Keratinocyte (primary cell): ENCODE data around the gene SCNN1B. TPM values are rescaled to one million over a fixed set of nuclear protein-coding genes. Genes with fewer than 3 reads are reported as not detected.

Source experiments
- DNase-seq: peaks from one replicate; pipeline ENCODE4 v3.0.0-alpha.2; 2011; ENCODE audit warnings: low read depth, missing footprints, low spot score
- FAIRE-seq: peaks from 2 replicates; lab custom pipeline; 2011; peaks lifted over from hg19 to GRCh38; lab: Jason Lieb, UNC
- H2AFZ ChIP-seq: 2 replicates; pipeline ENCODE4 v1.6.0; 2012; ENCODE audit warnings: low read length, control low read depth, inconsistent platforms; ENCODE audit not compliant: control insufficient read depth
- H3K27ac ChIP-seq: 2 replicates; pipeline ENCODE4 v1.5.1; 2011; ENCODE audit warnings: low read length; ENCODE audit not compliant: control insufficient read depth, insufficient read depth
- H3K27me3 ChIP-seq: 3 replicates; pipeline ENCODE4 v1.6.0; 2011; ENCODE audit warnings: low read length; ENCODE audit not compliant: control insufficient read depth, insufficient read depth; ENCODE audit errors: extremely low read depth
- H3K36me3 ChIP-seq, 2 experiments: 2 replicates in 1 of 2; 3 replicates in 1 of 2; pipeline ENCODE4 v1.5.1; 2011; ENCODE audit warnings: low read length in 2 of 2, mild to moderate bottlenecking in 1 of 2; ENCODE audit not compliant: control insufficient read depth in 2 of 2, insufficient read depth in 2 of 2; ENCODE audit errors: extremely low read depth in 1 of 2
- H3K4me1 ChIP-seq: 3 replicates; pipeline ENCODE4 v1.5.1; 2011; ENCODE audit warnings: low read length; ENCODE audit not compliant: control insufficient read depth, insufficient read depth; ENCODE audit errors: extremely low read depth
- H3K4me2 ChIP-seq: 3 replicates; pipeline ENCODE4 v1.6.0; 2011; ENCODE audit warnings: low read depth, low read length; ENCODE audit not compliant: control insufficient read depth, insufficient read depth; ENCODE audit errors: extremely low read depth
- H3K4me3 ChIP-seq, 3 experiments: fragments of 200-600 bp in 1 of 3; sonication (generic) in 1 of 3; 2 replicates in 2 of 3; 3 replicates in 1 of 3; pipeline ENCODE4 v1.5.1; 2011 to 2016; ENCODE audit warnings: low read length in 3 of 3, mild to moderate bottlenecking in 3 of 3, control low read depth in 2 of 3, inconsistent platforms in 1 of 3, low read depth in 1 of 3, mixed read lengths in 1 of 3, mixed run types in 1 of 3, moderate library complexity in 1 of 3; ENCODE audit not compliant: control insufficient read depth in 2 of 3, insufficient read depth in 2 of 3; ENCODE audit errors: extremely low read depth in 1 of 3
- H3K79me2 ChIP-seq: 2 replicates; pipeline ENCODE4 v1.6.0; 2012; ENCODE audit warnings: low read length; ENCODE audit not compliant: control insufficient read depth, insufficient read depth
- H3K9ac ChIP-seq: 3 replicates; pipeline ENCODE4 v1.6.0; 2011; ENCODE audit warnings: low read length; ENCODE audit not compliant: control insufficient read depth, insufficient read depth; ENCODE audit errors: extremely low read depth
- H3K9me1 ChIP-seq: 3 replicates; pipeline ENCODE4 v1.6.0; 2011; ENCODE audit warnings: low read length; ENCODE audit not compliant: control insufficient read depth, insufficient read depth; ENCODE audit errors: extremely low read depth
- H3K9me3 ChIP-seq: 2 replicates; pipeline ENCODE4 v1.5.1; 2012; ENCODE audit warnings: low read depth, low read length; ENCODE audit not compliant: control insufficient read depth
- H4K20me1 ChIP-seq: 3 replicates; pipeline ENCODE4 v1.6.0; 2011; ENCODE audit warnings: low read length; ENCODE audit not compliant: control insufficient read depth, insufficient read depth; ENCODE audit errors: extremely low read depth
- EZH2 ChIP-seq: IDR thresholded peaks from one replicate; pipeline ENCODE4 v1.6.1; 2012; ENCODE audit warnings: inconsistent platforms, mild to moderate bottlenecking, low read length, moderate library complexity
- dilution Hi-C: fragments of 300-500 bp; cut with MboI; formaldehyde crosslinking; loops from one replicate; pipeline ENCODE4 v1.7.0; 2020; ENCODE audit warnings: low sequenced_read_pairs; ENCODE audit not compliant: extremely low pct_ligation_motif_present
- polyA plus RNA-seq, 5 experiments: library from polyadenylated mRNA; depleted of rRNA in 3 of 5; stranded (reverse) in 3 of 5; stranded (forward) in 1 of 5; unstranded in 1 of 5; fragments of >200 nt; gene quantifications; 1 replicate in 1 of 5; 2 replicates in 3 of 5; 3 replicates in 1 of 5; pipeline versions ENCODE4 v1.2.1 to v1.2.3, GENCODE V29; 2011 to 2012; ENCODE audit warnings: missing spikeins in 2 of 5, low read depth in 1 of 5, low replicate concordance in 1 of 5
- TF ChIP-seq, protein P1 (sequence below), 3 experiments: IDR thresholded peaks in 1 of 3; conservative IDR thresholded peaks in 1 of 3; optimal IDR thresholded peaks in 1 of 3; 2 replicates in 2 of 3; 3 replicates in 1 of 3; pipeline versions ENCODE3 to v1.5.1; 2011; ENCODE audit warnings: low read length in 3 of 3, mild to moderate bottlenecking in 3 of 3, moderate library complexity in 2 of 3, control low read depth in 1 of 3, inconsistent platforms in 1 of 3; ENCODE audit not compliant: insufficient read depth in 2 of 3; ENCODE audit errors: extremely low read depth in 1 of 3

The SCNN1B gene
- polyA plus RNA-seq, 1 donor (not counting 4 experiments of a cell fraction or from before 2014, with no cell fraction given), result 0.92 TPM

DNA sequence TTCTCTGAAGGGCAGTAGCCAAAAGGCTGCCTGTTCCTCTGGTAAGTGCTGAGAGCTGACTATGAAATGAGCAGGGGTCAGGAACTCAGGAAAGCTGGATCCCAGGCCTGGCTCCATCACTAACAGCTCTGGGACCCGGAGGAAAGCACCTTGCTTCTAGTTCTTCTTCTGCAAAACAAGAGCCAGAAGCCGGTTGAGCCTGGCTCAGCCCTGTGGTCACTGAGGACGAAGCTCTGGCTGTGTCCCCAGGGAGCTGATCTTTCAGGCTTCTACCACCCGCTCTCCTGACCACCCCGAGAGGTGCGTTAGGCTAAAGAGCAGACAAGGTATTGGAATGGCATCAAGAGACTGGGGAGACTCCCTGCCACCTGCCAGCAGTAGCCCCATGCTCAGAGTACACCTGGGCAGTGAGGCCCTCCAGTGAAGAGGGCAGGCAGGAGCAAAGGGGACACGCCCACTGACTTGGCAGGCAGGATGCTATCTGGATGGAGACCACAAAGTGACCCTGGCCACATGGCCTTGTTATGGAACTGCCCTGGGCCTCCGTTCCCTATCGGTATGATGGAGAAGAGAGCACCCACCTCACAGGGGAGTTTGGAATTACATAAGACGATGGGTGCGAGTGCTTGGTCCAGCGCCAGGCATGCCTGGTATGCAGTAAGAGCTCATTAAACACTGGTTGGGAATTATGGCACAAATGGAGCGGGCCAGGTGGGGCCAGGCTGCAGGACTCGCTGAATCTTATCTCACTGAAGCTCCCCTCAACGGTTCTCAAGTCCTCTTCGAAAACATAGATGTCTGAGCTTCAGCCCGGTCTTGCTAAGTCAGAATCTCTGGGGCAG is 89.5 kb downstream of the SCNN1B start:
- DNase-seq (no peak), FAIRE-seq (no peak)
- no peak overlapping the region for H2AFZ ChIP-seq
- H4K20me1 ChIP-seq, result no peaks in the 10 kb centered on the region
- H3K4me3 ChIP-seq, result no peak overlapping the region
- peaks cover 14 to 15% of the 10 kb centered on the region in 2 experiments for H3K36me3 ChIP-seq
- no peak overlapping the region for H3K27ac ChIP-seq
- no peaks in the 10 kb centered on the region for H3K9me3 ChIP-seq
- dilution Hi-C loops, result loop anchor here (25.0 kb wide), 1 partner anchor 229 kb away; no protein-coding TSS in a partner anchor
- no peak overlapping the region for H3K4me2 ChIP-seq
- H3K79me2 ChIP-seq, result no peaks in the 10 kb centered on the region
- H3K4me1 ChIP-seq, result no peaks in the 10 kb centered on the region
- no peak overlapping the region for H3K9ac ChIP-seq
- no peaks in the 10 kb centered on the region for H3K9me1 ChIP-seq
- TF ChIP-seq, protein P1, sequence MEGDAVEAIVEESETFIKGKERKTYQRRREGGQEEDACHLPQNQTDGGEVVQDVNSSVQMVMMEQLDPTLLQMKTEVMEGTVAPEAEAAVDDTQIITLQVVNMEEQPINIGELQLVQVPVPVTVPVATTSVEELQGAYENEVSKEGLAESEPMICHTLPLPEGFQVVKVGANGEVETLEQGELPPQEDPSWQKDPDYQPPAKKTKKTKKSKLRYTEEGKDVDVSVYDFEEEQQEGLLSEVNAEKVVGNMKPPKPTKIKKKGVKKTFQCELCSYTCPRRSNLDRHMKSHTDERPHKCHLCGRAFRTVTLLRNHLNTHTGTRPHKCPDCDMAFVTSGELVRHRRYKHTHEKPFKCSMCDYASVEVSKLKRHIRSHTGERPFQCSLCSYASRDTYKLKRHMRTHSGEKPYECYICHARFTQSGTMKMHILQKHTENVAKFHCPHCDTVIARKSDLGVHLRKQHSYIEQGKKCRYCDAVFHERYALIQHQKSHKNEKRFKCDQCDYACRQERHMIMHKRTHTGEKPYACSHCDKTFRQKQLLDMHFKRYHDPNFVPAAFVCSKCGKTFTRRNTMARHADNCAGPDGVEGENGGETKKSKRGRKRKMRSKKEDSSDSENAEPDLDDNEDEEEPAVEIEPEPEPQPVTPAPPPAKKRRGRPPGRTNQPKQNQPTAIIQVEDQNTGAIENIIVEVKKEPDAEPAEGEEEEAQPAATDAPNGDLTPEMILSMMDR (optimal IDR thresholded peaks at IDR 0.05 in 1 of 3, IDR thresholded peaks at IDR 0.05 in 1 of 3, conservative IDR thresholded peaks at IDR 0.05 in 1 of 3; ENCODE audit: extremely low read depth in 1 of 3, insufficient read depth in 2 of 3, low read length in 3 of 3), result no peak
- no peak for TF ChIP-seq EZH2
- no peaks in the 10 kb centered on the region for H3K27me3 ChIP-seq

DNA sequence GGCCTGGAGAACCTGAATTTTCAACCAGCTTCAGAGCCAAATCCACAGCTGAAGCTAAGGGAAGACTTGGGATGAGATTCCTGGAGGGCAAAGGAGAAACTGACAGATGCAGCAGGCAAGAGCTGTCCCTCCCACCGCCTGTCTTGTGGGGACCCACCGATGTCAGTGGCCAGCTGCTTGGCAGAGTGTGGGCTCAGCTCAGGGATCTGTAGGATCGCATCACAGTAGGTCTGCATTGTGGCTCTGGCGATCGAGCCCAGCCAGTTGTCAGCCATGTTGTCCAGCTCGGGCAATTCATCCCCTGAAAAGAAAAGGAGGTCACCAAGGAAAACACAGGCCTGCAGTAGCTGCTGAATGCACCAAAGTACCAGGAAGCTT is 90.1 kb downstream of the SCNN1B start:
- no peak for DNase-seq
- H3K9ac ChIP-seq, result no peak overlapping the region
- no peaks in the 10 kb centered on the region for H3K9me1 ChIP-seq
- TF ChIP-seq, protein P1 (optimal IDR thresholded peaks at IDR 0.05 in 1 of 3, IDR thresholded peaks at IDR 0.05 in 1 of 3, conservative IDR thresholded peaks at IDR 0.05 in 1 of 3; ENCODE audit: extremely low read depth in 1 of 3, insufficient read depth in 2 of 3, low read length in 3 of 3), result no peak
- TF ChIP-seq EZH2, result no peak
- H3K4me3 ChIP-seq, result no peak overlapping the region
- H3K4me2 ChIP-seq, result no peak overlapping the region
- no peaks in the 10 kb centered on the region for H3K9me3 ChIP-seq
- H3K4me1 ChIP-seq, result no peaks in the 10 kb centered on the region
- no peak for FAIRE-seq
- no peak overlapping the region for H2AFZ ChIP-seq
- H4K20me1 ChIP-seq, result no peaks in the 10 kb centered on the region
- no peaks in the 10 kb centered on the region for H3K27me3 ChIP-seq
- no peaks in the 10 kb centered on the region for H3K79me2 ChIP-seq
- dilution Hi-C loops, result loop anchor here (25.0 kb wide), 1 partner anchor 230 kb away; no protein-coding TSS in a partner anchor
- H3K27ac ChIP-seq, result no peak overlapping the region
- H3K36me3 ChIP-seq, result peaks cover 14 to 15% of the 10 kb centered on the region in 2 experiments
